Hematopoietic multipotent progenitor cell treated with erythropoietin and hydrocortisone succinate and interleukin-3 and kit ligand, for 6 days (in vitro differentiated cells): Measurements from ENCODE around the gene SDK1.
A peak's percentile ranks its signal among the peaks of the same experiment; 100 is the strongest.

Source experiments
- DNase-seq: peaks from one replicate; pipeline ENCODE4 v3.0.0-alpha.2; 2015

SDK1 gene

GRCh38 chr7:3336042-3336665 is 35.1 kb downstream of the SDK1 start:
- no peak for DNase-seq

GRCh38 chr7:3338161-3338560 is 37.1 kb downstream of the SDK1 start:
- DNase-seq: no peak

GRCh38 chr7:3345699-3346481 is 44.8 kb downstream of the SDK1 start:
- DNase-seq: no peak

- no peak for DNase-seq
These were observed 48.1 kb downstream of the SDK1 start for GRCh38 chr7:3349126-3349525.

- DNase-seq: no peak
These were observed 55.1 kb downstream of the SDK1 start for GRCh38 chr7:3356173-3356572.

- DNase-seq: no peak
These were observed 57.9 kb downstream of the SDK1 start for GRCh38 chr7:3358991-3359390.

GRCh38 chr7:3367261-3367660 is 66.2 kb downstream of the SDK1 start:
- DNase-seq: no peak

- no peak for DNase-seq
These were observed 69.2 kb downstream of the SDK1 start for GRCh38 chr7:3370068-3370830.

- no peak for DNase-seq
These were observed 69.9 kb downstream of the SDK1 start for GRCh38 chr7:3370921-3371320.

GRCh38 chr7:3371601-3372000 is 70.5 kb downstream of the SDK1 start:
- no peak for DNase-seq

- no peak for DNase-seq
These were observed 73.2 kb downstream of the SDK1 start for GRCh38 chr7:3374239-3374638.

- no peak for DNase-seq
These were observed 77.5 kb downstream of the SDK1 start for GRCh38 chr7:3378390-3379150.

- no peak for DNase-seq
These were observed 79.0 kb downstream of the SDK1 start for GRCh38 chr7:3380034-3380433.

- DNase-seq: no peak
These were observed 80.0 kb downstream of the SDK1 start for GRCh38 chr7:3380886-3381685.

GRCh38 chr7:3386423-3387190 is 85.6 kb downstream of the SDK1 start:
- DNase-seq: no peak

- DNase-seq: no peak
These were observed 92.8 kb downstream of the SDK1 start for GRCh38 chr7:3393862-3394261.

GRCh38 chr7:3397324-3397723 is 96.3 kb downstream of the SDK1 start:
- no peak for DNase-seq

GRCh38 chr7:3399858-3400257 is 98.8 kb downstream of the SDK1 start:
- peak; percentile 57 for DNase-seq

- DNase-seq: peak; percentile 7
These were observed 103.4 kb downstream of the SDK1 start for GRCh38 chr7:3404501-3404900.

- no peak for DNase-seq
These were observed 108.0 kb downstream of the SDK1 start for GRCh38 chr7:3408814-3409595.

GRCh38 chr7:3412871-3413270 is 111.8 kb downstream of the SDK1 start:
- DNase-seq: no peak
